ENCODE measurements around the gene CD33. TPM values are rescaled to one million over a fixed set of nuclear protein-coding genes. Genes with fewer than 3 reads are reported as not detected.

CD33 gene
- total RNA-seq, 1 donor from 2014 or later = not detected

DNA sequence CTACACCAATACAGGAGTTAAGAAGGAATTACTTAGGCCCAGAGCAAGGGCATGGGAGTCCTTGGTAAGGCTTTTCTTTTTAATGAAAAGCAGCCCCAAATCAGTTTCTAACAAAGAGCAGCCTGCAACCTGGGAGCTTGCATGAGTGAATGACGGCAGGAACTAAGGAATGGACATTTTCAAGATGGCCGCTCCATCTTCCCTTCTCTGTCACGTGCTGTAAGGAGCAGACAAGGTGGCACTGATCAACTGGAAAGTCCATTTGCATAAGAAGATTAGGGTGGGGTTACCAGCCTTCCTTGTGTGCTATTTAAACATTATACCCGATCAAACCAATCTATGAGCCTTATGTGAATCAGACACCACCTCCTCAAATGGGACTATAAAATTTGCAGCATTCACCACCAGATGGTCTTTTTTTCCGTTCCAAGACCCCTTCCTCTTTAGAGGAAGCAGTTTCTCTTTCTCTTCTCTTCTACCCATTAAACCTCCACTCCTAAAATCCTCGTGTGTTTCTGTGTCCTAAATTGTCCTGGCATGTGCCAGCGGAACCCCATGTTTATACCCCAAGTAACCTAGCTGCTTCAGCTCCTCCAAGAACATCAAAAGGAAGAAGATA is 23.2 kb downstream of the CD33 start:
- Histone ChIP-seq H3K36me3 (ENCODE audit: control insufficient read depth, insufficient read depth, low read length) (no peaks in the 10 kb centered on the region), H3K27me3 (ENCODE audit: control insufficient read depth, insufficient read depth, low read length) (no peaks in the 10 kb centered on the region), H3K4me3 (ENCODE audit: low read depth, low read length) (no peak overlapping the region)
- TF ChIP-seq, protein P1, sequence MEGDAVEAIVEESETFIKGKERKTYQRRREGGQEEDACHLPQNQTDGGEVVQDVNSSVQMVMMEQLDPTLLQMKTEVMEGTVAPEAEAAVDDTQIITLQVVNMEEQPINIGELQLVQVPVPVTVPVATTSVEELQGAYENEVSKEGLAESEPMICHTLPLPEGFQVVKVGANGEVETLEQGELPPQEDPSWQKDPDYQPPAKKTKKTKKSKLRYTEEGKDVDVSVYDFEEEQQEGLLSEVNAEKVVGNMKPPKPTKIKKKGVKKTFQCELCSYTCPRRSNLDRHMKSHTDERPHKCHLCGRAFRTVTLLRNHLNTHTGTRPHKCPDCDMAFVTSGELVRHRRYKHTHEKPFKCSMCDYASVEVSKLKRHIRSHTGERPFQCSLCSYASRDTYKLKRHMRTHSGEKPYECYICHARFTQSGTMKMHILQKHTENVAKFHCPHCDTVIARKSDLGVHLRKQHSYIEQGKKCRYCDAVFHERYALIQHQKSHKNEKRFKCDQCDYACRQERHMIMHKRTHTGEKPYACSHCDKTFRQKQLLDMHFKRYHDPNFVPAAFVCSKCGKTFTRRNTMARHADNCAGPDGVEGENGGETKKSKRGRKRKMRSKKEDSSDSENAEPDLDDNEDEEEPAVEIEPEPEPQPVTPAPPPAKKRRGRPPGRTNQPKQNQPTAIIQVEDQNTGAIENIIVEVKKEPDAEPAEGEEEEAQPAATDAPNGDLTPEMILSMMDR (IDR thresholded peaks at IDR 0.05; ENCODE audit: insufficient read depth, low read length, poor library complexity, severe bottlenecking) = no peak
- no peak for DNase-seq (ENCODE audit: low read depth)

DNA sequence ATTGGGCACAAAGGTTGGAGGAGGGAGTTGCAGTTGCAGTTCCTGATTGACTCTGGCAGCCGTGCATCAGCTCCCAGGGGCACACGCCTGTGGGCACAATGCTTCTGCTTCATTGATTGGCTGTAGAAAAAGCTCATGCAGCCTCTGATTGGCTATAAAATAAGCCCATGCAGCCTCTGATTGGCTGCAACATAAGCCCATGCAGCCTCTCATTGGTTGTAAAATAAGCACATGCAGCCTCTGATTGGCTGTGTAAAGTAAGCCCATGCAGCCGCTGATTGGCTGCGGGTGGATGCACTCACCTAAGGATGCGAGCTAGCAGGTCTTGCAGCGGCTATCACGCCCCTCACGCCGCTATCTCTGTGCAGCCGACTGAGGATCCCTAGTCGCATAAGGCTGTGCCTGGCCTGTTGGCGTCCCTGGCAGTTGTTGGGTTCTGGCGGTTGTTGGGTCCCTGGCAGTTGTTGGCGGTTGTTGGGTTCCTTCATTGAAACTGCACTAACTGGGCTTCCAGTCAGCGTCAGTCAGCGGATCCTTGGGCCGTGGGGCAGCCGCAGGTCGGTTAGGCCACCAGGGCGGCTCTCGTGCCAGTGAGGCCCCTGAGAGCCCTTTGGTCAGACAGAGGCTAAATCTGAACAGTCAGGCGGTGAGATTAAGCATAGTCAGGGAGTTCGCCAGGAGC is 26.0 kb downstream of the CD33 start, which contains the start of gene SIGLECL1:
Gene SIGLECL1, plus strand, starts transcription at position 295 of the 682 bp plus-strand sequence. CDS start 12,993 bp downstream, outside the sequence.
- no peak for DNase-seq (ENCODE audit: low read depth)
- H3K4me3 ChIP-seq (ENCODE audit: low read depth, low read length) = no peak within 1 kb of the TSS

DNA sequence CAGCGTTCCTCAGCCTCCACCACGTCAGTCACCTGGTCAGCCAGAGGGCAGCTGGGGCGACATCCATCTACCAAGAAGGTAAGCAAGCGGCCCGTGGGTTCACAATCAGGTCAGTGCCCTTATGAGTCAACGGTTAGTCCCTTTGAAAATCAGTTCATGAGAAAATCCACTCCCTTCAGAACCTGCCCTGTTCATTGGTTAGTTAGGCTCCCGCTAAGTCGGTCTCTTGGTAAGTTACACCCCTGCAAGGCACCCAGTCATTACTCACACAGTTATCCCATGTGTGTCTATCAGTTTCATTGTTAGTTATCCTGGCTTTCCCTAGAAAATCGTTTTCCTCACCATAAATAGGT is 26.6 kb downstream of the CD33 start:
- DNase-seq (ENCODE audit: low read depth) = no peak
- Histone ChIP-seq H3K36me3 (ENCODE audit: control insufficient read depth, insufficient read depth, low read length) (no peaks in the 10 kb centered on the region), H3K4me3 (ENCODE audit: low read depth, low read length) (no peak overlapping the region), H3K27me3 (ENCODE audit: control insufficient read depth, insufficient read depth, low read length) (no peaks in the 10 kb centered on the region)
- TF ChIP-seq, protein P1 (IDR thresholded peaks at IDR 0.05; ENCODE audit: insufficient read depth, low read length, poor library complexity, severe bottlenecking) = no peak

More for the DNA sequence above, 26.0 kb downstream of the CD33 start, which contains the start of gene SIGLECL1:
- TF ChIP-seq, protein P1 (IDR thresholded peaks at IDR 0.05; ENCODE audit: insufficient read depth, low read length, poor library complexity, severe bottlenecking) = no peak
- no peaks in the 10 kb centered on the region for H3K36me3 ChIP-seq (ENCODE audit: control insufficient read depth, insufficient read depth, low read length)
- H3K27me3 ChIP-seq (ENCODE audit: control insufficient read depth, insufficient read depth, low read length) = no peaks in the 10 kb centered on the region

DNA sequence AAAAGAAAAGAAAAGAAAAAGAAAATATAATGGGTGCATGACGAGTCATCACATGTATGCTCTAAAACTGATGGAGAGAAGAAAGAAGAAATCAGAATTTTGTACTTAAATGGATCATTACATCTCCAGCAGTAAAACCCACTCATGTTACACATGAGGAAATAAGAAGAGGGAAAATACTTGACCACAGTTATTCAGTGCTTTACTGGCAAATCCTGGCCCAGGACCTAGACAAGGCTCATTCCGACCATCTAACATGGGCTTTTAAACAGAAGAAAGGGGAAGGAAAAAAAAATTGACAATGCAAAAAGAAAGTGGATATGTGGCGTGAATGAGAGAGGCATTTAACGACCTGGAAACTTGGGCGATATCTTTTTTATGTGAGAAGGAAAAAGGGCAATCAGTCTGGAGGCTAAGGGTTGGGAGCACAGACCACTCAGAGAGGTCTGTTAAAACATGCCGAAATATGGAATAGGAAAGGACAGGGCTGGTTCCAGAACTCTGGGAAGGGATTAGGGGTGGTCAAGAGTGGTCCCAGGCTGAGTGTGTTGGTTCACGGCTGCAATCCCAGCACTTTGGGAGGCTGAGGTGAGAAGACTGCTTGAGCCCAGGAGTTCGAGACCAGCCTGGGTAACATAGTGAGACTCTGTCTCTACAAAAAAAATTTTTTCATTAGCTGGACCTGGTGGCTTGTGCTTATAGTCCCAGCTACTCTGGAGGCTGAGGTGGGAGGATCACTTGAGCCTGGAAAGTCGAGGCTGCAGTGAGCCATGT is 27.6 kb downstream of the CD33 start:
- no peaks in the 10 kb centered on the region for H3K36me3 ChIP-seq (ENCODE audit: control insufficient read depth, insufficient read depth, low read length)
- H3K4me3 ChIP-seq (ENCODE audit: low read depth, low read length) = no peak overlapping the region
- DNase-seq (ENCODE audit: low read depth) = no peak
- H3K27me3 ChIP-seq (ENCODE audit: control insufficient read depth, insufficient read depth, low read length) = no peaks in the 10 kb centered on the region
- TF ChIP-seq, protein P1 (IDR thresholded peaks at IDR 0.05; ENCODE audit: insufficient read depth, low read length, poor library complexity, severe bottlenecking) = no peak

DNA sequence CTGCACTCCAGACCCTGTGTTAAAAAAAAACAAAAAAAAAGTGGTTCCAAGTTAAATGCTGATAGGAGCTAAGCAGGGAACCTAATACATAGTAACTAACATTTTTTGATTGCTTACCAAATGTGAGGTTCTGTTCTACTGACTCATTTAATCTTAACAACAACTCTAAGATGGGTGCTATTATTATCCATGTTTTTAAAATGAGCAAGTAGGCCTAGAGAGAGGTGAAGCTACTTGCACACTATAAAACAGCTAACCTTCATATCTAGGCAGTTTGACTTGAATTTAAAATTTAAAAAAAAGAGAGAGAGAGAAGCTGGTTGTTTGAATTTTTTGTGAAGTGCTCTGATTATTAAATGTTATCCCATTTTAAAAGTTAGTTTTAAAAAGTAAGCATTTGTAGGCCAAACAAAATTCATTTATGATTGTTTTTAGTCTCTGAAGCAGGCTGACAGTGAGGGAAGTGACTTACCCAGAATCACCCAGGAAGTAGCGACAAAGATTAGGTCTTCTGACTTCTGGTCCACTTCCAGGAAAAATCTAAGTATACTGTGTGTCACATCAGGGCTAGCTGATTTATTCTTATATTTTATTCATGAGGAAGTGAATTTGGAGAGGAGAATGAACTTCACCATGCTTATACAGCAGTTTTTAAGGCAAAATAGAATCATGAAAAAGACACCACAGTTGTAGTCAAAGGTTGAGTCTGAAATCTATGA is 28.4 kb downstream of the CD33 start:
- Histone ChIP-seq H3K36me3 (ENCODE audit: control insufficient read depth, insufficient read depth, low read length) (no peaks in the 10 kb centered on the region), H3K4me3 (ENCODE audit: low read depth, low read length) (no peak overlapping the region), H3K27me3 (ENCODE audit: control insufficient read depth, insufficient read depth, low read length) (no peaks in the 10 kb centered on the region)
- DNase-seq (ENCODE audit: low read depth) = no peak
- TF ChIP-seq, protein P1 (IDR thresholded peaks at IDR 0.05; ENCODE audit: insufficient read depth, low read length, poor library complexity, severe bottlenecking) = no peak
